Esophagus muscularis mucosa (tissue), 3 donors: ENCODE measurements around the gene TRIM42.

Experiments
- POLR2A ChIP-seq: fragments of 450-650 bp; IDR thresholded peaks from one replicate; pipeline ENCODE4 v1.6.1; 2017; ENCODE audit warnings: antibody characterized with exemption, moderate library complexity, mild to moderate bottlenecking, low read depth
- TF ChIP-seq, protein P1 (sequence below), 3 experiments: fragments of 200-600 bp in 2 of 3; fragments of 450-650 bp in 1 of 3; sonication (generic) in 2 of 3; IDR thresholded peaks; one replicate each; pipeline ENCODE4 v1.5.1; 2017 to 2019; ENCODE audit warnings: antibody characterized with exemption in 3 of 3, mild to moderate bottlenecking in 2 of 3, moderate library complexity in 1 of 3

DNA sequence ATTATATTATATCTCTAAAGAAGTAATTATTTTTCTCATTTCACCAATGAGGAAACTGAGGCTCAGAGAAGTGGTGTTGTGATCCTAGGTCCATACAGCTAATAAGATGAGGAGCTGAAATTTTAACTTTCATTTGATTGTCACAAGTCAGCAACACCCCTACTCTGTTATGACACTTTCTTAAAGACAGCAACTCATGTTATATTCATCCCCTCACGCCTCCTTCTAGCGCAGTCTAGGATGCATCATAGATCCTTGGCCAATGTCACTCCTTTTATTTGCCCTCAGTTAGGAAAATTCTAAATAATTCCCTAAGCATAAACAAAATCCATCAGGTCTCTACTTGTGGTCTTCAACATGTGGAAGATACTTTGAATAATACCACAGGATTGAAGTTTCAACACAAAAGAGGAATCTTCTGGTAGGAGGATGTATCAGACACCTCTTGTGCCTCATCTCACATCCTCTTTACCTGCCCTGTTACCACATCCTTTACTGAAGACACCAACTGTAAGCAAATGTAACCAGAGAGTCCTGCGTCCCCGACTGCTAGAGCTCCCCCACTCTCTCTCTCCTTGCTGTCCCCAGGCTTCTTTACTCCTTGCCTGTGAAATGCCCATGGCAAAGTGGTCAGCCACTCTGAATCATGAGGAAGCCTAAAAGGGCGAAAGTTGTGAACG lies 53.7 kb downstream of the TRIM42 start:
- TF ChIP-seq, protein P1, sequence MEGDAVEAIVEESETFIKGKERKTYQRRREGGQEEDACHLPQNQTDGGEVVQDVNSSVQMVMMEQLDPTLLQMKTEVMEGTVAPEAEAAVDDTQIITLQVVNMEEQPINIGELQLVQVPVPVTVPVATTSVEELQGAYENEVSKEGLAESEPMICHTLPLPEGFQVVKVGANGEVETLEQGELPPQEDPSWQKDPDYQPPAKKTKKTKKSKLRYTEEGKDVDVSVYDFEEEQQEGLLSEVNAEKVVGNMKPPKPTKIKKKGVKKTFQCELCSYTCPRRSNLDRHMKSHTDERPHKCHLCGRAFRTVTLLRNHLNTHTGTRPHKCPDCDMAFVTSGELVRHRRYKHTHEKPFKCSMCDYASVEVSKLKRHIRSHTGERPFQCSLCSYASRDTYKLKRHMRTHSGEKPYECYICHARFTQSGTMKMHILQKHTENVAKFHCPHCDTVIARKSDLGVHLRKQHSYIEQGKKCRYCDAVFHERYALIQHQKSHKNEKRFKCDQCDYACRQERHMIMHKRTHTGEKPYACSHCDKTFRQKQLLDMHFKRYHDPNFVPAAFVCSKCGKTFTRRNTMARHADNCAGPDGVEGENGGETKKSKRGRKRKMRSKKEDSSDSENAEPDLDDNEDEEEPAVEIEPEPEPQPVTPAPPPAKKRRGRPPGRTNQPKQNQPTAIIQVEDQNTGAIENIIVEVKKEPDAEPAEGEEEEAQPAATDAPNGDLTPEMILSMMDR (IDR thresholded peaks at IDR 0.05) = no peak
- no peak for TF ChIP-seq POLR2A
